Activated naive CD4-positive, alpha-beta T cell treated with anti-CD3 and anti-CD28 coated beads, Interleukin-2, amount 50 U/mL, for 72 hours (primary cell): Measurements from ENCODE around the gene TENM3. TPM values are rescaled to one million over a fixed set of nuclear protein-coding genes. Genes with fewer than 3 reads are reported as not detected.

ENCODE experiments used
- ATAC-seq, 2 donors: fragments of 150-1000 bp; cut with Tn5 transposase; 2 replicates each; pipeline ENCODE4 v1.10.0; 2021; ENCODE audit warnings: mild to moderate bottlenecking in 2 of 2, moderate library complexity in 2 of 2
- DNase-seq, 2 donors: peaks; one replicate each; pipeline ENCODE4 v3.0.0; 2021 to 2022; ENCODE audit warnings: low spot score in 2 of 2
- H3K27ac Mint-ChIP-seq, 2 donors: one replicate each; pipeline ENCODE4 v1.8.0; 2022; ENCODE audit warnings: mild to moderate bottlenecking in 2 of 2, mixed read lengths in 2 of 2
- H3K36me3 Mint-ChIP-seq, 2 donors: one replicate each; pipeline ENCODE4 v1.8.0; 2022; ENCODE audit warnings: mixed read lengths in 2 of 2
- H3K9me3 Mint-ChIP-seq, 2 donors: one replicate each; pipeline ENCODE4 v1.8.0; 2022; ENCODE audit warnings: mixed read lengths in 2 of 2
- total RNA-seq, 2 donors: library from RNA; stranded (reverse); gene quantifications; one replicate each; pipeline ENCODE4 v1.2.3, GENCODE V29; 2022

Gene TENM3
- total RNA-seq, 2 donors from 2014 or later = not detected

GRCh38 chr4:182585321-182585720 lies 342.1 kb downstream of the TENM3 start:
- DNase-seq = no peak

GRCh38 chr4:182589100-182589499 lies 345.9 kb downstream of the TENM3 start:
- DNase-seq = no peak
- H3K36me3 Mint-ChIP-seq = no peaks in the 10 kb centered on the region
- ATAC-seq = no peak
- H3K27ac Mint-ChIP-seq = no peak overlapping the region
- H3K9me3 Mint-ChIP-seq = no peaks in the 10 kb centered on the region

More at GRCh38 chr4:182585321-182585720, 342.1 kb downstream of the TENM3 start:
- no peak for ATAC-seq
- no peaks in the 10 kb centered on the region for H3K9me3 Mint-ChIP-seq
- H3K27ac Mint-ChIP-seq = no peak overlapping the region
- no peaks in the 10 kb centered on the region for H3K36me3 Mint-ChIP-seq

GRCh38 chr4:182593402-182593801 lies 350.2 kb downstream of the TENM3 start:
- Mint-ChIP-seq H3K9me3 (no peaks in the 10 kb centered on the region), H3K27ac (no peak overlapping the region), H3K36me3 (no peaks in the 10 kb centered on the region)
- DNase-seq = no peak
- ATAC-seq = no peak

- Mint-ChIP-seq H3K27ac (no peak overlapping the region), H3K36me3 (no peaks in the 10 kb centered on the region), H3K9me3 (no peaks in the 10 kb centered on the region)
- DNase-seq (no peak), ATAC-seq (no peak)
These were observed 350.7 kb downstream of the TENM3 start for GRCh38 chr4:182593864-182594263.

GRCh38 chr4:182600093-182600492 lies 356.9 kb downstream of the TENM3 start:
- no peaks in the 10 kb centered on the region for H3K9me3 Mint-ChIP-seq
- no peak for ATAC-seq
- no peak for DNase-seq
- H3K36me3 Mint-ChIP-seq = no peaks in the 10 kb centered on the region
- H3K27ac Mint-ChIP-seq = no peak overlapping the region

GRCh38 chr4:182600856-182601255 lies 357.7 kb downstream of the TENM3 start:
- Mint-ChIP-seq H3K36me3 (no peaks in the 10 kb centered on the region), H3K9me3 (no peaks in the 10 kb centered on the region), H3K27ac (no peak overlapping the region)
- DNase-seq = no peak
- ATAC-seq = no peak

- ATAC-seq = no peak
- no peaks in the 10 kb centered on the region for H3K9me3 Mint-ChIP-seq
- H3K36me3 Mint-ChIP-seq = no peaks in the 10 kb centered on the region
- no peak for DNase-seq
- H3K27ac Mint-ChIP-seq = no peak overlapping the region
These were observed 361.0 kb downstream of the TENM3 start for GRCh38 chr4:182604161-182604622.

- H3K27ac Mint-ChIP-seq = no peak overlapping the region
- no peaks in the 10 kb centered on the region for H3K36me3 Mint-ChIP-seq
- DNase-seq (no peak), ATAC-seq (no peak)
- H3K9me3 Mint-ChIP-seq = no peaks in the 10 kb centered on the region
These were observed 361.8 kb downstream of the TENM3 start for GRCh38 chr4:182604953-182605352.

GRCh38 chr4:182608525-182608924 lies 365.3 kb downstream of the TENM3 start:
- DNase-seq = no peak
- Mint-ChIP-seq H3K9me3 (no peaks in the 10 kb centered on the region), H3K27ac (no peak overlapping the region), H3K36me3 (no peaks in the 10 kb centered on the region)
- ATAC-seq = no peak

- no peak for ATAC-seq
- no peaks in the 10 kb centered on the region for H3K9me3 Mint-ChIP-seq
- no peaks in the 10 kb centered on the region for H3K36me3 Mint-ChIP-seq
- no peak for DNase-seq
- no peak overlapping the region for H3K27ac Mint-ChIP-seq
These were observed 373.3 kb downstream of the TENM3 start for GRCh38 chr4:182616476-182616875.

- Mint-ChIP-seq H3K27ac (no peak overlapping the region), H3K9me3 (no peaks in the 10 kb centered on the region)
These were observed 376.5 kb downstream of the TENM3 start for GRCh38 chr4:182619660-182620059.

GRCh38 chr4:182620111-182620980 lies 377.1 kb downstream of the TENM3 start:
- H3K36me3 Mint-ChIP-seq = no peaks in the 10 kb centered on the region
- H3K9me3 Mint-ChIP-seq = no peaks in the 10 kb centered on the region
- no peak for ATAC-seq

More at GRCh38 chr4:182619660-182620059, 376.5 kb downstream of the TENM3 start:
- no peak for DNase-seq
- H3K36me3 Mint-ChIP-seq = no peaks in the 10 kb centered on the region
- no peak for ATAC-seq

GRCh38 chr4:182624281-182624680 lies 381.1 kb downstream of the TENM3 start:
- no peak for DNase-seq
- no peaks in the 10 kb centered on the region for H3K36me3 Mint-ChIP-seq
- no peak for ATAC-seq
- no peaks in the 10 kb centered on the region for H3K9me3 Mint-ChIP-seq
- no peak overlapping the region for H3K27ac Mint-ChIP-seq

More at GRCh38 chr4:182620111-182620980, 377.1 kb downstream of the TENM3 start:
- no peak for DNase-seq
- no peak overlapping the region for H3K27ac Mint-ChIP-seq

GRCh38 chr4:182625193-182625592 lies 382.0 kb downstream of the TENM3 start:
- DNase-seq (no peak), ATAC-seq (no peak)
- Mint-ChIP-seq H3K9me3 (no peaks in the 10 kb centered on the region), H3K36me3 (no peaks in the 10 kb centered on the region), H3K27ac (no peak overlapping the region)

GRCh38 chr4:182627996-182628395 lies 384.8 kb downstream of the TENM3 start:
- Mint-ChIP-seq H3K9me3 (no peaks in the 10 kb centered on the region), H3K27ac (no peak overlapping the region), H3K36me3 (no peaks in the 10 kb centered on the region)
- no peak for DNase-seq
- no peak for ATAC-seq

- no peak overlapping the region for H3K27ac Mint-ChIP-seq
- DNase-seq = no peak
- ATAC-seq = no peak
- H3K36me3 Mint-ChIP-seq = no peaks in the 10 kb centered on the region
- no peaks in the 10 kb centered on the region for H3K9me3 Mint-ChIP-seq
These were observed 385.3 kb downstream of the TENM3 start for GRCh38 chr4:182628544-182628943.

- no peak for ATAC-seq
- no peaks in the 10 kb centered on the region for H3K9me3 Mint-ChIP-seq
- no peaks in the 10 kb centered on the region for H3K36me3 Mint-ChIP-seq
- no peak overlapping the region for H3K27ac Mint-ChIP-seq
- no peak for DNase-seq
These were observed 385.9 kb downstream of the TENM3 start for GRCh38 chr4:182629096-182629495.

GRCh38 chr4:182640491-182640890 lies 397.3 kb downstream of the TENM3 start:
- no peak overlapping the region for H3K27ac Mint-ChIP-seq
- H3K9me3 Mint-ChIP-seq = peaks cover under 1 to 5% of the 10 kb centered on the region in 2 donors
- no peaks in the 10 kb centered on the region for H3K36me3 Mint-ChIP-seq
- ATAC-seq (no peak), DNase-seq (no peak)
